WTC11 (cell line): ENCODE measurements around the gene YTHDC1. TPM values are rescaled to one million over a fixed set of nuclear protein-coding genes. Genes with fewer than 3 reads are reported as not detected.

Experiments
- ATAC-seq: fragments of 200-7000 bp; cut with Tn5 transposase; 2 replicates; pipeline ENCODE4 v1.10.0; 2021; ENCODE audit warnings: mild to moderate bottlenecking, moderate library complexity
- CTCF ChIA-PET: fragments of 300-600 bp; sonication (Branson Sonifier 250); formaldehyde crosslinking; loops from one replicate; lab custom pipeline; 2021; ENCODE audit warnings: antibody characterized with exemption; lab: Charles Lee
- POLR2A ChIA-PET: fragments of 350-600 bp; sonication (Branson Sonifier 250); formaldehyde crosslinking; loops from one replicate; lab custom pipeline; 2021; ENCODE audit warnings: antibody characterized with exemption; lab: Charles Lee
- DNase-seq: peaks from one replicate; pipeline ENCODE4 v3.0.0; 2021; ENCODE audit warnings: low spot score
- H3K27ac Mint-ChIP-seq: 2 replicates; pipeline ENCODE4 v1.8.0; 2021; ENCODE audit warnings: mixed read lengths
- H3K27me3 Mint-ChIP-seq: 2 replicates; pipeline ENCODE4 v1.8.0; 2021; ENCODE audit warnings: low read depth, mild to moderate bottlenecking, moderate library complexity, mixed read lengths
- H3K36me3 Mint-ChIP-seq: 2 replicates; pipeline ENCODE4 v1.8.0; 2021; ENCODE audit warnings: mixed read lengths
- H3K4me1 Mint-ChIP-seq: 2 replicates; pipeline ENCODE4 v1.8.0; 2022; ENCODE audit warnings: mixed read lengths
- H3K4me3 Mint-ChIP-seq: 2 replicates; pipeline ENCODE4 v1.8.0; 2021; ENCODE audit warnings: mild to moderate bottlenecking, moderate library complexity, mixed read lengths
- H3K9me3 Mint-ChIP-seq: 2 replicates; pipeline ENCODE4 v1.8.0; 2021; ENCODE audit warnings: mixed read lengths
- ATF1 ChIP-seq: sonication (generic); formaldehyde crosslinking; IDR thresholded peaks from 2 replicates; pipeline ENCODE4 v1.8.1; 2023; ENCODE audit warnings: mild to moderate bottlenecking, moderate library complexity, missing genetic modification reagents
- E2F4 ChIP-seq: sonication (generic); formaldehyde crosslinking; IDR thresholded peaks from 2 replicates; pipeline ENCODE4 v1.8.1; 2022; ENCODE audit warnings: low read depth, mild to moderate bottlenecking, moderate library complexity, missing genetic modification reagents, borderline replicate concordance
- E2F5 ChIP-seq: sonication (generic); formaldehyde crosslinking; IDR thresholded peaks from 2 replicates; pipeline ENCODE4 v1.8.1; 2022; ENCODE audit warnings: mild to moderate bottlenecking, moderate library complexity, missing genetic modification reagents
- EMX1 ChIP-seq: fragments of 250-450 bp; sonication (Bioruptor Pico); IDR thresholded peaks from 2 replicates; pipeline ENCODE4 v1.8.0; 2021; ENCODE audit warnings: mild to moderate bottlenecking
- ERG ChIP-seq: fragments of 250-450 bp; sonication (Bioruptor Pico); IDR thresholded peaks from 2 replicates; pipeline ENCODE4 v1.8.0; 2021; ENCODE audit warnings: mild to moderate bottlenecking
- FOXK1 ChIP-seq: sonication (generic); formaldehyde crosslinking; IDR thresholded peaks from 2 replicates; pipeline ENCODE4 v1.8.0; 2022; ENCODE audit warnings: mild to moderate bottlenecking, moderate library complexity, missing genetic modification reagents
- GRHL2 ChIP-seq: fragments of 250-450 bp; sonication (Bioruptor Pico); IDR thresholded peaks from 2 replicates; pipeline ENCODE4 v1.8.0; 2022; ENCODE audit warnings: mild to moderate bottlenecking, moderate library complexity; ENCODE audit not compliant: insufficient replicate concordance, severe bottlenecking
- HMGA2 ChIP-seq: fragments of 250-450 bp; sonication (Bioruptor Pico); IDR thresholded peaks from 2 replicates; pipeline ENCODE4 v1.4.0; 2021; ENCODE audit warnings: mild to moderate bottlenecking, moderate library complexity
- IRF1 ChIP-seq: sonication (generic); formaldehyde crosslinking; IDR thresholded peaks from 2 replicates; pipeline ENCODE4 v1.8.0; 2023; ENCODE audit warnings: missing genetic modification reagents
- KAT7 ChIP-seq: sonication (generic); formaldehyde crosslinking; IDR thresholded peaks from 2 replicates; pipeline ENCODE4 v1.8.1; 2023; ENCODE audit warnings: missing genetic modification reagents, mild to moderate bottlenecking, borderline replicate concordance
- NR3C1 ChIP-seq: sonication (generic); formaldehyde crosslinking; conservative IDR thresholded peaks from 2 replicates; pipeline ENCODE4 v1.8.1; 2023; ENCODE audit warnings: low read depth, mild to moderate bottlenecking, missing genetic modification reagents
- PRRX2 ChIP-seq: fragments of 250-450 bp; sonication (Bioruptor Pico); IDR thresholded peaks from 2 replicates; pipeline ENCODE4 v1.8.0; 2021; ENCODE audit warnings: mild to moderate bottlenecking
- RORB ChIP-seq: fragments of 250-450 bp; sonication (Bioruptor Pico); IDR thresholded peaks from 2 replicates; pipeline ENCODE4 v1.9.0; 2021; ENCODE audit warnings: mild to moderate bottlenecking
- SP1 ChIP-seq: sonication (generic); formaldehyde crosslinking; conservative IDR thresholded peaks from 2 replicates; pipeline ENCODE4 v1.8.1; 2022; ENCODE audit warnings: missing genetic modification reagents
- TCF7 ChIP-seq: sonication (generic); formaldehyde crosslinking; IDR thresholded peaks from 2 replicates; pipeline ENCODE4 v1.8.0; 2022; ENCODE audit warnings: mild to moderate bottlenecking, low read depth, missing genetic modification reagents, moderate library complexity
- ZNF317 ChIP-seq: sonication (generic); formaldehyde crosslinking; IDR thresholded peaks from 2 replicates; pipeline ENCODE4 v1.8.1; 2023; ENCODE audit warnings: low read depth, mild to moderate bottlenecking, moderate library complexity, missing genetic modification reagents, borderline replicate concordance
- ZNF396 ChIP-seq: fragments of 250-450 bp; sonication (Bioruptor Pico); IDR thresholded peaks from 2 replicates; pipeline ENCODE4 v1.8.0; 2021; ENCODE audit warnings: mild to moderate bottlenecking, moderate library complexity, borderline replicate concordance
- ZNF512 ChIP-seq: sonication (generic); formaldehyde crosslinking; IDR thresholded peaks from 2 replicates; pipeline ENCODE4 v1.8.1; 2022; ENCODE audit warnings: missing genetic modification reagents, borderline replicate concordance
- ZNF671 ChIP-seq: fragments of 250-450 bp; sonication (Bioruptor Pico); IDR thresholded peaks from 2 replicates; pipeline ENCODE4 v1.8.0; 2021; ENCODE audit warnings: mild to moderate bottlenecking
- total RNA-seq: library from RNA; stranded (reverse); gene quantifications from 3 replicates; pipeline ENCODE4 v1.2.3, GENCODE V29; 2021

Gene YTHDC1
- total RNA-seq, 1 experiment from 2014 or later: 118 TPM

GRCh38 chr4:68349279-68349648 lies 626 bp downstream of the YTHDC1 start (continued):
- TF ChIP-seq IRF1: no peak
- no peak for TF ChIP-seq FOXK1 (CRISPR knock-in tag)
- no peak for TF ChIP-seq E2F4 (CRISPR knock-in tag)
- no peak for TF ChIP-seq SP1 (CRISPR knock-in tag)

- Mint-ChIP-seq H3K9me3 (no peaks in the 10 kb centered on the region), H3K4me3 (peak overlapping the region; percentile 94), H3K36me3 (peaks cover 13% of the 10 kb centered on the region), H3K27ac (peak overlapping the region; percentile 94), H3K4me1 (peaks cover 49% of the 10 kb centered on the region), H3K27me3 (no peaks in the 10 kb centered on the region; the same call in 1 of the 2 replicates)
- CTCF ChIA-PET: interaction anchor here (1.1 kb wide), 1 partner anchor 28 kb away, joined by 4 read pairs; no protein-coding TSS in a partner anchor
- TF ChIP-seq KAT7 (no peak), ATF1 (CRISPR knock-in tag) (no peak), ZNF396 (no peak), RORB (no peak), ZNF317 (no peak), TCF7 (CRISPR knock-in tag) (no peak), EMX1 (CRISPR knock-in tag) (no peak), E2F5 (no peak)
- ATAC-seq (no peak), DNase-seq (no peak)
- POLR2A ChIA-PET: interaction anchor here (1.0 to 1.2 kb wide), 2 partner anchors 59 to 61 kb away, joined by 3 to 5 read pairs; no protein-coding TSS in a partner anchor
Observed at GRCh38 chr4:68348577-68348976, 1.3 kb downstream of the YTHDC1 start.

- Mint-ChIP-seq H3K9me3 (no peaks in the 10 kb centered on the region), H3K36me3 (peaks cover 13% of the 10 kb centered on the region), H3K4me3 (peak overlapping the region; percentile 94), H3K27me3 (no peaks in the 10 kb centered on the region; the same call in 1 of the 2 replicates), H3K27ac (peak overlapping the region; percentile 94), H3K4me1 (peaks cover 49% of the 10 kb centered on the region)
- no peak for ATAC-seq
- POLR2A ChIA-PET: no interaction called here
- no peak for TF ChIP-seq ZNF671
- TF ChIP-seq GRHL2 (CRISPR knock-in tag): no peak
- no peak for TF ChIP-seq ERG
- no peak for TF ChIP-seq NR3C1 (CRISPR knock-in tag)
- no peak for TF ChIP-seq HMGA2 (CRISPR knock-in tag)
- TF ChIP-seq PRRX2 (CRISPR knock-in tag): no peak
- no peak for TF ChIP-seq ZNF512
- no peak for TF ChIP-seq SP1 (CRISPR knock-in tag)
- TF ChIP-seq, all 79 proteins: peak for 0
- no peak for DNase-seq
- CTCF ChIA-PET: no interaction called here
Observed at GRCh38 chr4:68347845-68348244, 2.0 kb downstream of the YTHDC1 start.
